ENCODE results near the gene MEIKIN.

Gene MEIKIN

DNA sequence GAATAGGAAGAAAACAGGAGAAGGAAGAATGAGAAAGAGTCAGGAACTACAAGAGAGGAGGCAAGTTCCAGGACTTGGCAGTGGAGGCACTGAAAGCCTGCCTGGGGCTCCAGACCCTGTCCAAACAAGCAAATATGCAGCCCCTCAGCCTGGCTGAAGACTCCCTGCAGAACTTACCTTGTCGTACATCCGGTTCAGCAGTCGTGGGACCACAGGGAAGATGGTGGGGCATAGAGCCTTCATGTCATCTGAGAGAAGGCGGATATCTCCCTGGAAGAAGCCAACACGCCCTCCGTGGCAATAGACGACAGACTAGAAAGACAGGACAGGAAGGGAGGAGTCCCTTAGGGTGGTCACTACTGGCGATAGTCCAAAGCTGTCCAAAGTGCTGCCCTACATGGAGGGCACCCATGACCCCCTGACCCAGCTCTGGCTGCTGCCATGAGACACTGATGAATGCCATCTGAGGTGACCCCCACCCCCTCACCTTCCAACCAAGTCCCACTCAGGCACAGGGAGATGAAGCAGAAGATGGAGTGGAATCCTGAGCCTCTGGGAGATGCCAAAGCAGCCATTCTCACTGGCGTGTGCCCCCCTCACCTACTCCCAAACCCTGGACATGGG lies 27.7 kb upstream of the MEIKIN start:
- DNase-seq, result no peak

- DNase-seq, result no peak
Observed at GRCh38 chr5:131968396-131968954, 23.0 kb upstream of the MEIKIN start.

GRCh38 chr5:131966551-131966950 lies 21.1 kb upstream of the MEIKIN start:
- DNase-seq, result no peak

- no peak for DNase-seq
Observed at GRCh38 chr5:131965826-131966415, 20.5 kb upstream of the MEIKIN start.

- DNase-seq, result no peak
Observed at GRCh38 chr5:131959906-131960305, 14.4 kb upstream of the MEIKIN start.

DNA sequence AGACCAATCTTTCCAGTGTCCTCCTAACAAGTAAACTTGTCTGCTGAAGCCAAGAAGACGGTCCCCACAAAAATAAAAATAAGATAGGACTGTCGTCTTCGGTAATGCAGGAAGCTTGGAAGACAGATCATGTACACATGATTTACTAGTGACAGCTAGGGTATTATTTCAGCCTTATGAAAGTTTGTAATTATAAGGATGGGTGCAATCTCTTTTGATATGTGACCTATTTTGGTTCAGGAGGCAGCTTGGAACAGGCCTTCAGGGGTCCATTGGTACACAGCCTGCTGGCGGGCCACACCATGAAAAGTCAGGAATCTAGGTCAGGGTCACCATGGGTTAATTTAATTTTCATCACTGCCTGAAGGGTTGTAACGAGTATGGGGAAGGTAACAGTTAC lies 13.7 kb upstream of the MEIKIN start:
- DNase-seq, result no peak

- no peak for DNase-seq
Observed at GRCh38 chr5:131957721-131958441, 12.4 kb upstream of the MEIKIN start.

DNA sequence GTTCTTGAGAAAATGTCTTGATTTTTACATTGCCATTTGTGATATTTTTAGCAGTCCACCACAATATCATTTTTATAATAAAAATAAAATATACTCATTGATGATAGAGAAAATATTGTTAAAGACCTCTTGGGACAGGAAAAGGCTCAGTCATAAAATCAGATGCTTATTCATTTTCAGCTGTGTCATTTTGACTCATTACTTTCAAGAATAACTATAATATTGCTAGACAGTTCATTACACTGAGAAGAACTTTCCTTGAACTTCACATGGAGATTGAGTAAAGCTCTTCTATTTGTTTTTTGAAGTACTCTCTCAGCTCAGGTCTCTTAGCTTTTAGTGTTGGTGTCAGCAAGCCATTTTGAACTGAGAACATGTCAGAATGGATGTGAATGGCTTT lies 8.5 kb upstream of the MEIKIN start:
- DNase-seq, result no peak

DNA sequence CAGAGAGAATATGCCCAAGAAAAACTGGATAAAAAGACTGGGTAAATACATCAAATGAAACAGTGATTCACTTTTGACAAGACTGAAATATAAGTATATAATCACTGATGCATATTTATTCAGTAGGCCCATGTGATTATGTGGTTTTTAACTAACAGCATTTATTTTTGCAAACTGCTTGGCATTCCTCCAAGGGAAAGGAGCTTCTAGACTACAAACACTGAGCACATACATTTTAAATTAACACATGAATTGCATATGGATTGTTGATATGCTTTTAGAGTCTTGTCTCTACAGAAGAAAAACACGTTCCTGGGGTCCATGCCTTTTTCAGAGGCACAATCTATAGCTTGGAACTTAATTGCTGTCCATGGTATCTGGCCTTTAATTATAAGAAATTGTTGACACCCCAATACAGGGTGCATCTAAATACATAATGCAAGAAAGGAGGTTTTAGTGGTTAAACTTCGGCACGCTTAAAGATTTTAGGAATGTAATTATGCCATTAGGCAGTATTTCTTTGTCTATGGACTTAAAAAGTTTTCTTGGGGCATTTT lies 6.9 kb upstream of the MEIKIN start:
- no peak for DNase-seq

GRCh38 chr5:131950706-131951105 lies 5.2 kb upstream of the MEIKIN start:
- no peak for DNase-seq

- no peak for DNase-seq
Observed at GRCh38 chr5:131947445-131947844, 2.0 kb upstream of the MEIKIN start.

DNA sequence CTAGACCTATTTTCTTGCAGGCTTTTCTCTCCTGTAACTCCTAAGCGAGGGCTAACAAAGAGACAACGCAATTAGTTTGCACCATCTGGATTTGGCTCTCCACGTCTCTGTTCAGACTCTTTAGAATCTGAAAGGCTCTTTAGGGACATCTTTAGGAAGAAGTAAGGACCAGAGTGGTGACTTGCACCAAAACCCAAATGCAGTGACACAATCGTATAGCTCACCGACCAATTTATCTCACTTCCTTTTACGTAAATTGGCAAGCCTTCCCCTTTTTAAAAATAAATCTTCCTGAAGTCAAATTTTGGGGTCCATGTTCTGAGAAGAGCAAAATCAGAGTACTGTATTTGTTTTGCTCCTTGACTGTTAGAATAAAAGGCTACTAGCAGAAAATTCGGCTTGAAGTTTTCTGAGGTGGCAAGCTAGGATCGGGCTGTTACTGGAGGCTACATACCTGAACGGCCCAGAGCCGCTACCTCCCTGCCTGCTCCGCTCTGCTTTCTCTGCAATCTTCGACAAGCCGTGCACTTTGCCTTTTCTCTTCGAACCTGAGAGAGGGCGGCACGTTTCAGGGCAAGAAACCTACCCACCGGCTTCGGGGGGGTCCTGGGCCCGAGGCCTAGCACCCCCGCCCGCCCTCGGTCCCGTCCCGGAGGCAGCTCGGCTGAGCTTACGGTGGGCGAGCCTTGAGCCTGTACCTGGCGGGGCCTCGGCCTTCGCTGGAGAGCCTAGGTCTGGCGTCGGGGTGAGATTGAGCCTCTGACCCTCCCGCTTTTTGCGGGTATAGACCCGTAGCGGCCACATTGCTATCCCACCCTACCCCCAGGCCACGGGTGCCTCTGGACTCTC lies 537 bp downstream of the MEIKIN start:
- no peak for DNase-seq

DNA sequence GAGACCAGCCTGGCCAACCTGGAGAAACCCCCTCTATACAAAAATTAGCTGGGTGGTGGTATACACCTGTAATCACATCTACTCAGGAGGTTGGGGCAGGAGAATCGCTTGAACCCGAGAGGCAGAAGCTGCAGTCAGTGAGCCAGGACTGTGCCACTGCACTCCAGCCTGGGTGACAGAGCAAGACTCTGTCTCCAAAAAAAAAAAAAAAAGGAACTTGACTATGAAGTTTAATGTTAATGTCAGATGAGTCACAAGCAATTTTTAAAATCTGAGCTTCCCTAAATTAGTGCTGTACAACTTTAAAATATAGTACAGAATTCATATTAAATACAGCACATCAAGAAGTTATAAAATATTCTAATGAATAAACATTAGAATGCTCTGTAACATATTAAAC lies 1.5 kb downstream of the MEIKIN start:
- no peak for DNase-seq

DNA sequence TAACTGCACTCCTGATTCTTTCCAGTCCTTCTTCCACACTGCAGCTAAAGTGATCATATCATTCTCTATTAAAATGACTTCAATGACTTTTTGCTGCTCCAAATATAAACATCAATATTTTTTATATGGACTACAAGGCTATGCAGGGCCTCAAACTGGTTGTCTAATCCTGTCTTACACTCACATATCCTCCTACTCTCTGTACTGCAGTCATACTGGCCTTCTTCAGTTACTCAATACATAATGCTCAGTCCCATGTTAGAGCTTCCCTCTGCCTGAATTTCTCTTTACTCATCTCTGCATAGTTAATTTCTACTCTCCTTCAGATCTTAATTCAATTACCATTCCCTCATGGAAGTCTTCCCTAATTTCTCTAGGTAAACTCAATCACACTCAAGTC lies 3.4 kb downstream of the MEIKIN start:
- no peak for DNase-seq

DNA sequence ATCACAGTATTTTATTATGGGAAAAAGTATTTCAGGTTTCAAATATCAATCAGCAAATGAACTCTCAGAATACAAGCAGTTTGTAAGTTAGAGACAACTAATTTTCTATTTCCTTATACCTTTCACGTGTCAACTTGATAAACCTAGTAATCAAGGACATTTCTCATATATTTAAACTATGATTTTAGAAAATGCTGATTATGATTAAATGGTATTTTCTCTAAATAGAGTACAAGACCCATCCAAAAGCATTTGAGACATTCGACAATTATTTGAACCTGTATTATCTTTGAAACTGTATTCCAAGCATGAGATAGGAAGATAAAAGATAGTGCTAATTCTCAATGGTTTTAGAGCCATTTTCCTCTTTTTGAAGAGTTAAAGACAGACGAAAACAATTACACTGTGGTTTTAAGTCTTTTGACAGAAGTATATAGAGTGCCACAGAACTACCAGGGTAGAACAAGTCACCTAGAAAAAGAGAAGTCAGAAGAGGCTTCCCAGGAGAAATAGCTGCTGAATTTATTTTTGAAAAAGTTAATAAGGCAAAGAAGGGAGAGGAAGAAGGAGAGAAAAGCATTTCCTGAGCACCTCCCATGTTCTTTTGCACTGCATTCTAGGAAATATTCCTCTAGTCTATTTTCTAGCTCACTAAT lies 5.6 kb downstream of the MEIKIN start:
- no peak for DNase-seq

DNA sequence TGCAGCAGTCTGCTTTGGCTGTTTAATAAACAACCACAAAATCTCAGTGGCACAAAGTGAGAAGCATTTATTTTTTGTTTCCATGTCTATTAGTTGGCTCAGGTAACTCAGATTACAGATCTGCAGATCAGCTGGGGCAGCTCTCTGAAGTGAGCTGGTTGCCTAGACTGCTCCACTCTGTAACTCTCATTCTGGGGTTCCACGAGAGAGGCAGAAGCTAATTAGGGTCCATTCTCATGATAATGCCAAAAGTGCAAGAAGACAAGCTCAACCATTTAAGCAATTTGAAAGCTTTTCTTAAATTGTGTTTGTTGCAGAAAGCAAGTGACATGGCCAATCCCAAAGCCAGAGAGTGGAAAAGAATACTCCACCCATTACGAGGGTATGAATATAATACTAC lies 13.2 kb downstream of the MEIKIN start:
- no peak for DNase-seq

DNA sequence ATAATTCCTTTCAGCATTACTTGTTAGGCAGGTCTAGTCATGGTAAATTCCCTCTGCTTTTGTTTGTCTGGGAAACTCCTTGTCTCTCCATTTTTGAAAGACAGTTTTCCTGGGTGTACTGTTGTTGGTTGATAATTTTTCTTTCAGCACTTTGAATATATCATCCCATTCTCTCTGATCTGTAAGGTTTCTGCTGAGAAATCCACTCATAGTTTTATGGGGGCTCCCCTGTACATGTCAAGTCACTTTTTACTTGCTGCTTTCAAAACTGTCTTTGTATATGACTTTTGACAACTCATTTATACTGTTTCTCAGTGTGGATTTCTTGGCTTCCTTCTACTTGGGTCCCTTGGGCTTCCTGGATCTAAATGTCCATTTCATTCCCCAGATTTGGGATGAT lies 16.5 kb downstream of the MEIKIN start:
- no peak for DNase-seq

DNA sequence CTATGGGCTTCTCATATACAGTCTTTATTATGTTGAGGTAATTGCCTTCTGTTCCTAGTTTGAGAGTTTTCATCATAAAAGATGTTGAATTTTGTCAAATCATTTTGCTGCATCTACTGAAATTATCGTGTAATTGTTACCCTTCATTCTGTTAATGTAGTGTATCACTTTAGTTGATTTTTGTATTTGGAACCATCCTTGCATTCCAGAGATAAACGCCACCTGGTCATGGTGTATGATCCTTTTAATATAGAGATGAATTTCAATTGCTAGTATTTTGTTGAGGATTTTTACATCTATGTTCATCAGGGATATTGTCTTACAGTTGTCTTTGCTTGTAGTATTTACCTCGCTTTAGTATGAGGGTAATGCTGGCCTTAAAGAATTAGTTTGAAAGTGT lies 19.3 kb downstream of the MEIKIN start:
- DNase-seq, result no peak

- no peak for DNase-seq
Observed at GRCh38 chr5:131916481-131916880, 29.0 kb downstream of the MEIKIN start.

GRCh38 chr5:131914472-131914871 lies 31.0 kb downstream of the MEIKIN start:
- no peak for DNase-seq

DNA sequence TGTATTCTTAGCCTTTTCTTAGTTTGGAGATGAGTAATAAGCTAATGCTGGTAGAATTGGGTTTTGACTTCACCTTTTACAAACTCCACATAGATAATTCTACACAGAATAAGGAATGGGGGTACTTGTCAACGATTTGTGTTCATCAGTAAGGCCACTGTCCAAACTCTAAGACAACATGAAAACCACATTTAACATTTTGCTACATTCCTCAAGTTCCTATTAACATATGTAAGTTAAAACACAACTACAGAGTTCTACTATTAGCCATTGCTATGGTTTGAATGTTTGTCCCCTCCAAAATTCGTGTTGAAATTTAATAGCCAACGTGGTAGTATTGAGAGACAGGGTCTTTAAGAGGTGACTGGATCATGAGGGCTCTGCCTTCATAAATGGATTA lies 31.9 kb downstream of the MEIKIN start:
- DNase-seq, result no peak

DNA sequence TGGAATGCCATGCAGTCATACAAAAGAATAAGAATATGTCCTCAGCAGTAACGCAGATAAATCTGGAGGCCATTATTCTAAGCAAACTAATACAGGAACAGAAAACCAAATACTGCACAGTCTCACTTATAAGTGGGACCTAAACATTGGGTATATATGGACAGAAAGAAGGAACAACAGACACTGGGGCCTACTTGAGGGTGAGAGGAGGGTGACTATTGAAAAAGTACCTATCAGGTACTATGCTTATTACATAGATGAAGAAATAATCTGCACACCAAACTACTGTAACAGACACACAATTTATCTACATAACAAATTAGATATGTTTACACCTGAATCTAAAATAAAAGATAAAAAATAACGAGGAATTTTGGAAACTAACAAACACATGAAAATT lies 38.8 kb downstream of the MEIKIN start:
- DNase-seq, result no peak
